ENCODE data around the gene SERPINB7.

Gene SERPINB7

DNA sequence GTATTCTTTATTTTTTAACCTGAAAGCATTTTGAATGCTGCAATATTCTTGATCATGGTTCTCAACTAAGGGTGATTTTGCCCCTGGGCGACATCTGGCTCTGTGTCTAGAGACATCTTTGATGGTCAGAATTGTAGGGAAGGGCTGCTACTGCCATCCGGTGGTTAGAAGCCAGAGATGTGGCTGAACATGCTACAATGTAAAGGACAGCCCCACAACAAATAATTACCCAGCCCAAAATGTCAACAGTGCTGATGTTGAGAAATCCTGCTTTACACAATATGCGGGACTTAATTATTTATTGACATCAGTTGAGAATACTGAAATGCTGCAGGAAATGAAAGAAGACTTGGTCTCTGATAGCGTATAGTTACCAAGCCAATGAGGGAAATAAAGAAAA is 74.8 kb downstream of the SERPINB7 start:
- no peak for DNase-seq

DNA sequence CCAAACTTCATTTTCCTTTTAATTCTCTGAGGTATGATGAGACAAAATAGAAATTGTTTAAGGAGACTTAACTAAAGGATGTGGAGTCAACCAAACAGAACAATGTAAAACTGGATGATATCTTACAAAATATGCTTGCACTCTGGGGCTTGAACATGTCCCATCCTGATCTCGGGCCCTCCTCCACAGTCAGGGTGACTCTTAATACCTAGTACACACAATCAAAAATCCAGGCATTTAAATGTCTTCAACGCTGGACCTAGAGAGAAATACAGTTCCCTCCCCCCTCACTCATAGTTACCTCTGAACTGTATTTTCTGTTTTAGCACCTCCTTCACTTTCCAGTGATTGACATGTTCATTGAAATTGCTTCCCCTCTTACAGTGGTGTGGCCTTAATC is 75.4 kb downstream of the SERPINB7 start:
- no peak for DNase-seq
